Activated T-cell treated with anti-CD3 and anti-CD28 coated beads, Interleukin-2, amount 50 U/mL, for 48 hours (primary cell): ENCODE data around the gene MUC21.
"Not testable (repeated sequence)": the region's sequence is repeated elsewhere in the genome, so short reads cannot be mapped to it uniquely, and the experiment has no call there.

Experiments used
- DNase-seq, 2 experiments: peaks; one replicate each; pipeline ENCODE4 v3.0.0-alpha.2; 2020

MUC21 gene

GRCh38 chr6:31010393-31011060 is 27.0 kb downstream of the MUC21 start, which contains the start of gene MUC22:
TSS of gene MUC22 (plus strand) at chr6:31010474. CDS start at chr6:31010707, 233 bp downstream.
- DNase-seq: peak; percentile 31 to 48

- no peak for DNase-seq
Observed at GRCh38 chr6:31011153-31011552, 27.6 kb downstream of the MUC21 start.

- DNase-seq: no peak
Observed at GRCh38 chr6:31016659-31017299, 33.3 kb downstream of the MUC21 start.

GRCh38 chr6:31017436-31017835 is 33.9 kb downstream of the MUC21 start:
- not testable (repeated sequence) for DNase-seq

- no peak for DNase-seq
Observed at GRCh38 chr6:31020057-31020456, 36.5 kb downstream of the MUC21 start.

- not testable (repeated sequence) for DNase-seq
Observed at GRCh38 chr6:31020631-31021255, 37.2 kb downstream of the MUC21 start.

- not testable (repeated sequence) for DNase-seq
Observed at GRCh38 chr6:31021705-31022531, 38.4 kb downstream of the MUC21 start.

- DNase-seq: peak in 1 of 2 experiments; percentile 17
Observed at GRCh38 chr6:31025595-31025994, 42.1 kb downstream of the MUC21 start.

- peak; percentile 31 to 39 for DNase-seq
Observed at GRCh38 chr6:31031095-31031494, 47.6 kb downstream of the MUC21 start.

- DNase-seq: no peak
Observed at GRCh38 chr6:31033075-31033474, 49.6 kb downstream of the MUC21 start.

- no peak for DNase-seq
Observed at GRCh38 chr6:31035862-31036497, 52.5 kb downstream of the MUC21 start.

GRCh38 chr6:31037169-31037568 is 53.7 kb downstream of the MUC21 start:
- no peak for DNase-seq

- DNase-seq: no peak
Observed at GRCh38 chr6:31037682-31038081, 54.2 kb downstream of the MUC21 start.

GRCh38 chr6:31038559-31038958 is 55.0 kb downstream of the MUC21 start:
- no peak for DNase-seq
